DND-41 (cell line): ENCODE measurements around the gene BAIAP2L2.
A peak's percentile ranks its signal among the peaks of the same experiment; 100 is the strongest.

Experiments used
- ATAC-seq: fragments of 200-7000 bp; cut with Tn5 transposase; 3 replicates; pipeline ENCODE4 v1.9.1; 2021; ENCODE audit warnings: low read depth; ENCODE audit not compliant: insufficient read depth
- DNase-seq: peaks from one replicate; pipeline ENCODE4 v3.0.0-alpha.2; 2020
- H2AFZ ChIP-seq: 2 replicates; pipeline ENCODE4 v1.6.0; 2012; ENCODE audit warnings: low read depth, low read length
- H3K27ac ChIP-seq: 2 replicates; pipeline ENCODE4 v1.5.1; 2012; ENCODE audit warnings: low read length, inconsistent platforms
- H3K27me3 ChIP-seq: fragments of 200-600 bp; sonication (generic); 2 replicates; pipeline ENCODE4 v1.6.0; 2012; ENCODE audit warnings: low read length, mild to moderate bottlenecking, inconsistent platforms; ENCODE audit not compliant: insufficient read depth, poor library complexity
- H3K36me3 ChIP-seq: 2 replicates; pipeline ENCODE4 v1.5.1; 2012; ENCODE audit warnings: low read length, inconsistent platforms; ENCODE audit not compliant: insufficient read depth
- H3K4me1 ChIP-seq: 2 replicates; pipeline ENCODE4 v1.5.1; 2012; ENCODE audit warnings: mild to moderate bottlenecking, low read length; ENCODE audit not compliant: insufficient read depth
- H3K4me2 ChIP-seq: 2 replicates; pipeline ENCODE4 v1.6.0; 2012; ENCODE audit warnings: mild to moderate bottlenecking, moderate library complexity, low read length, inconsistent platforms; ENCODE audit not compliant: insufficient read depth
- H3K4me3 ChIP-seq, 2 experiments: fragments of 200-600 bp in 1 of 2; shearing (Covaris generic) in 1 of 2; 2 replicates each; pipeline ENCODE4 v1.5.1; 2012 to 2016; ENCODE audit warnings: inconsistent platforms in 2 of 2, low read length in 2 of 2, mild to moderate bottlenecking in 2 of 2, low read depth in 1 of 2, moderate library complexity in 1 of 2
- H3K79me2 ChIP-seq: 2 replicates; pipeline ENCODE4 v1.6.0; 2012; ENCODE audit warnings: low read length, inconsistent platforms; ENCODE audit not compliant: insufficient read depth
- H3K9ac ChIP-seq: 2 replicates; pipeline ENCODE4 v1.6.0; 2012; ENCODE audit warnings: low read depth, mild to moderate bottlenecking, inconsistent platforms, low read length, moderate library complexity
- H3K9me3 ChIP-seq: 2 replicates; pipeline ENCODE4 v1.5.1; 2012; ENCODE audit warnings: low read length, moderate library complexity, mild to moderate bottlenecking, inconsistent platforms; ENCODE audit not compliant: insufficient read depth, severe bottlenecking
- H4K20me1 ChIP-seq: 2 replicates; pipeline ENCODE4 v1.6.0; 2012; ENCODE audit warnings: low read length; ENCODE audit not compliant: insufficient read depth
- EZH2 ChIP-seq: IDR thresholded peaks from 3 replicates; pipeline ENCODE4 v1.6.1; 2012; ENCODE audit warnings: borderline replicate concordance, low read depth, mild to moderate bottlenecking, moderate library complexity, low read length, inconsistent platforms; ENCODE audit not compliant: severe bottlenecking
- TF ChIP-seq, protein P1 (sequence below): IDR thresholded peaks from 2 replicates; pipeline ENCODE4 v1.5.1; 2012; ENCODE audit warnings: borderline replicate concordance, low read length, moderate library complexity, mild to moderate bottlenecking; ENCODE audit not compliant: poor library complexity, severe bottlenecking; ENCODE audit errors: extremely low read depth

Gene BAIAP2L2

DNA sequence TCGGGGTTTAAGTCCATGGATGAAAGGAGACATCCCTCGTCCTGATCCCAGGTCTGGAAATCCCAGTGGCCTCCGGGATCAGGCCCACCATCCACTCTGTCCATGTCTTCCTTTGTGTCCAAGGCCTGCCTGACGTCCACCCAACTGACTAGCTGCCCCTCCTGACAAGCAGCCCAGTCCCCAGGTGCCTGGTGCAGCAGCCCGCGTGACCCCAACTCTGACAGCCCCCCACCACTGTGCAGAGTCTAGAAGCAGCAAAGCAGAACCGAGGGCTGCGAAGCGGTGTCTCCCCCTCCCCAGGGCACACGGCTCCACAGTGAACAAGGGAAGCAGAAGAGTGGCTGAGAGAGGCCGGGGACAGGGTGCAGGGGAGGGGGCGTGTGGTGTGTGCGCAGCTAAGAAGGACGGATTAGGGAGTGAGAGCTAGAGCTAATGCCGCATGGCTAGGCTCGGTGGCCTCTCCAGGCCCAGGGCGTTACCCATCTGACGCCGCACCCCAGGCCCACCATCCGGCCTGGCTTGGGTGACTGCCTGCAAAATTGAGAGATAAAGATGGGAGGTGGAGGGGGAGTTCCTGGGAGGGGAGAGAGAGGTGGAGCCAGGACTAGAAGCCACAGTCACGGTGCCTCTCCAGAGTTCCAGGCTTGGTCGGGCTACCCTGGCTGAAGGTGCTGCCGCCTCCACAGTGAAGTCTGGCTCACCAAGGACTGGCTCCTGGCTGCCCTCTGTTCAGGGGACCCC, 16.6 kb upstream of the BAIAP2L2 start:
- H2AFZ ChIP-seq, result no peak overlapping the region
- H3K4me2 ChIP-seq, result no peak overlapping the region
- H3K9ac ChIP-seq, result no peak overlapping the region
- no peaks in the 10 kb centered on the region for H3K27me3 ChIP-seq
- no peak overlapping the region for H3K4me3 ChIP-seq
- H3K36me3 ChIP-seq, result peaks cover 60% of the 10 kb centered on the region
- TF ChIP-seq, protein P1, sequence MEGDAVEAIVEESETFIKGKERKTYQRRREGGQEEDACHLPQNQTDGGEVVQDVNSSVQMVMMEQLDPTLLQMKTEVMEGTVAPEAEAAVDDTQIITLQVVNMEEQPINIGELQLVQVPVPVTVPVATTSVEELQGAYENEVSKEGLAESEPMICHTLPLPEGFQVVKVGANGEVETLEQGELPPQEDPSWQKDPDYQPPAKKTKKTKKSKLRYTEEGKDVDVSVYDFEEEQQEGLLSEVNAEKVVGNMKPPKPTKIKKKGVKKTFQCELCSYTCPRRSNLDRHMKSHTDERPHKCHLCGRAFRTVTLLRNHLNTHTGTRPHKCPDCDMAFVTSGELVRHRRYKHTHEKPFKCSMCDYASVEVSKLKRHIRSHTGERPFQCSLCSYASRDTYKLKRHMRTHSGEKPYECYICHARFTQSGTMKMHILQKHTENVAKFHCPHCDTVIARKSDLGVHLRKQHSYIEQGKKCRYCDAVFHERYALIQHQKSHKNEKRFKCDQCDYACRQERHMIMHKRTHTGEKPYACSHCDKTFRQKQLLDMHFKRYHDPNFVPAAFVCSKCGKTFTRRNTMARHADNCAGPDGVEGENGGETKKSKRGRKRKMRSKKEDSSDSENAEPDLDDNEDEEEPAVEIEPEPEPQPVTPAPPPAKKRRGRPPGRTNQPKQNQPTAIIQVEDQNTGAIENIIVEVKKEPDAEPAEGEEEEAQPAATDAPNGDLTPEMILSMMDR, result no peak
- TF ChIP-seq EZH2, result no peak
- ATAC-seq, result no peak
- no peaks in the 10 kb centered on the region for H3K9me3 ChIP-seq
- H4K20me1 ChIP-seq, result peaks cover 8% of the 10 kb centered on the region; the same call in 1 of the 2 replicates
- peaks cover 17% of the 10 kb centered on the region for H3K4me1 ChIP-seq
- DNase-seq, result no peak
- H3K79me2 ChIP-seq, result no peaks in the 10 kb centered on the region
- H3K27ac ChIP-seq, result no peak overlapping the region

DNA sequence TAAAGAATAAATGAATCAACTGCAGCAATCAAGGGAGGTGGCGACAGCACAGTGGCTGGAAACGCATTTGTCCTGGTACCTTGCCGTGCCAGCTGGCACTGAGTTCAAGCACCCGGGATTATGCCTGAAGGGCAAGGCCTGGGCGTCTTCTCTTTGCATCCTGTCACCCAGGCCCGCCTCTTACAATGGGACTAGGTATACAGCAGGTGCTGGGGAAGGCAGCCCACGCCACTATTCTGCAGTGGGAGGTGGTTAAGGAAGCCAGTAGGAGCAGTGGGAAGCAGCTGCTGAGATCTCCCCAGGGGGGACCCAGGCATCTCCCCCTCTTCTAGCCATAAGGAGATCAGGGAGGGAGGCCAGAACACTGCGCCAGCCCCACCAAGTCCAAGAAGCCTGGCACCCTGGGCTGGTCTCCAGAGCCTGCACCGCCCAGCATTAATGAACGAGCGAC, 15.3 kb upstream of the BAIAP2L2 start:
- H3K79me2 ChIP-seq, result no peaks in the 10 kb centered on the region
- H3K4me2 ChIP-seq, result no peak overlapping the region
- peaks cover 8% of the 10 kb centered on the region; the same call in 1 of the 2 replicates for H4K20me1 ChIP-seq
- H3K4me3 ChIP-seq, result no peak overlapping the region
- H3K9me3 ChIP-seq, result no peaks in the 10 kb centered on the region
- DNase-seq, result no peak
- H3K27ac ChIP-seq, result no peak overlapping the region
- H3K4me1 ChIP-seq, result peaks cover 17% of the 10 kb centered on the region
- peaks cover 54% of the 10 kb centered on the region for H3K36me3 ChIP-seq
- no peak overlapping the region for H3K9ac ChIP-seq
- TF ChIP-seq, protein P1, result no peak
- no peak for TF ChIP-seq EZH2
- H2AFZ ChIP-seq, result no peak overlapping the region
- H3K27me3 ChIP-seq, result no peaks in the 10 kb centered on the region
- ATAC-seq, result no peak

DNA sequence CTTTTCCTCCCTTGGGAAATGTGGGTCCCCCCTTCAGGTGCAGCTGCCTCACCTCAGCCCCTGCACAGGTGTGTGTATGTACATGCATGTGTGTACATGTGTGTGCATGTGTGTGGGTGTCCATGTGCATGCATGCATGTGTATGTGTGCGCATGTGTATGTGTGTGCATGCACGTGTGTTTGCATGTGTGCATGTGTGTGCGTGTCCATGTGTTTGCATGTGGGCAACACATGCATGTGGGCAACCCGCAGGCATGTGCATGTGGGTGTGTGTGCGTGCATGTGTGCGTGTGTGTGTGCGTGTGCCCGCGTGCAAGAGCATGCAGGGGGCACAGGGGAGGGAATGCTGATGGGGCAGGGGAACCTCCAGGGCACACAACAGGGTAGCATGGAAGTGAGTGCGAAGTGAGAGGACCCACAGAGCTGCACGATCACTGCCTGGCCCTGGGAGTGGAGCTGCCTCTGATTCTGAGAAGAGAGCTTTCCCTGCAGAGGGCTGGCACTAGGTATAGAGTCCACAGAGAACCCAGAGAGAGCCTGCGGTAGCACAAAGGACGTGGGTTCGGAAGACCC, 14.6 kb upstream of the BAIAP2L2 start:
- Histone ChIP-seq H3K4me3 (no peak overlapping the region), H3K27ac (peak overlapping the region; percentile 63; the same call in 1 of the 2 replicates), H4K20me1 (peaks cover 8% of the 10 kb centered on the region; the same call in 1 of the 2 replicates), H3K27me3 (no peaks in the 10 kb centered on the region), H3K9me3 (no peaks in the 10 kb centered on the region), H3K79me2 (no peaks in the 10 kb centered on the region), H3K36me3 (peaks cover 52% of the 10 kb centered on the region), H3K4me1 (peaks cover 17% of the 10 kb centered on the region), H3K4me2 (no peak overlapping the region), H3K9ac (no peak overlapping the region), H2AFZ (no peak overlapping the region)
- no peak for TF ChIP-seq EZH2
- TF ChIP-seq, protein P1, result no peak
- DNase-seq (no peak), ATAC-seq (no peak)
